ENCODE measurements around the gene IRGQ. TPM values are rescaled to one million over a fixed set of nuclear protein-coding genes. Genes with fewer than 3 reads are reported as not detected.

IRGQ gene
- total RNA-seq, 1 experiment from 2014 or later = 26.5 TPM

GRCh38 chr19:43553656-43554055, 42.3 kb downstream of the IRGQ start:
- CTCF ChIA-PET = interaction anchor here (0.5 to 2.4 kb wide), 7 partner anchors 12 to 109 kb away, joined by 3 to 9 read pairs (median 5); no protein-coding TSS in a partner anchor
- BruUV-seq (replicated peaks) = no TSS peak
- no peak for TF ChIP-seq CTCF (IDR thresholded peaks at IDR 0.05; ENCODE audit: unreplicated experiment)

GRCh38 chr19:43552616-43553015, 43.3 kb downstream of the IRGQ start:
- TF ChIP-seq CTCF (IDR thresholded peaks at IDR 0.05; ENCODE audit: unreplicated experiment) = no peak
- POLR2A ChIA-PET = interaction anchor here (2.1 kb wide), 1 partner anchor 20 kb away, joined by 7 read pairs; the partner anchor contains the start of gene ZNF575
- intact Hi-C loops (cut with micrococcal nuclease) = no loop called here
- H3K4me1 Mint-ChIP-seq (ENCODE audit: insufficient read depth, unreplicated experiment) = no peaks in the 10 kb centered on the region
- H3K9me3 Mint-ChIP-seq (ENCODE audit: unreplicated experiment) = no peaks in the 10 kb centered on the region
- CTCF ChIA-PET = no interaction called here
- no peak overlapping the region for H3K4me3 Mint-ChIP-seq (ENCODE audit: unreplicated experiment)
- H3K27me3 Mint-ChIP-seq (ENCODE audit: insufficient read depth, unreplicated experiment) = no peaks in the 10 kb centered on the region
- H3K27ac Mint-ChIP-seq (ENCODE audit: low read depth, unreplicated experiment) = no peak overlapping the region
- BruUV-seq (replicated peaks) = no TSS peak
- DNase-seq (ENCODE audit: unreplicated experiment) = no peak
- H3K36me3 Mint-ChIP-seq (ENCODE audit: insufficient read depth, unreplicated experiment) = peaks cover 34% of the 10 kb centered on the region

More at GRCh38 chr19:43553656-43554055, 42.3 kb downstream of the IRGQ start:
- Mint-ChIP-seq H3K36me3 (ENCODE audit: insufficient read depth, unreplicated experiment) (peaks cover 44% of the 10 kb centered on the region), H3K4me3 (ENCODE audit: unreplicated experiment) (no peak overlapping the region), H3K27ac (ENCODE audit: low read depth, unreplicated experiment) (no peak overlapping the region), H3K27me3 (ENCODE audit: insufficient read depth, unreplicated experiment) (no peaks in the 10 kb centered on the region), H3K4me1 (ENCODE audit: insufficient read depth, unreplicated experiment) (no peaks in the 10 kb centered on the region), H3K9me3 (ENCODE audit: unreplicated experiment) (no peaks in the 10 kb centered on the region)
- DNase-seq (ENCODE audit: unreplicated experiment) = no peak
- intact Hi-C loops (cut with micrococcal nuclease) = no loop called here
- POLR2A ChIA-PET = interaction anchor here (0.5 to 2.1 kb wide), 3 partner anchors 18 to 70 kb away, joined by 3 to 7 read pairs (median 5); partner anchors contain the start of gene ZNF575

GRCh38 chr19:43552198-43552450, 43.8 kb downstream of the IRGQ start:
- Mint-ChIP-seq H3K4me3 (ENCODE audit: unreplicated experiment) (no peak overlapping the region), H3K27ac (ENCODE audit: low read depth, unreplicated experiment) (no peak overlapping the region), H3K9me3 (ENCODE audit: unreplicated experiment) (no peaks in the 10 kb centered on the region), H3K4me1 (ENCODE audit: insufficient read depth, unreplicated experiment) (no peaks in the 10 kb centered on the region), H3K27me3 (ENCODE audit: insufficient read depth, unreplicated experiment) (no peaks in the 10 kb centered on the region), H3K36me3 (ENCODE audit: insufficient read depth, unreplicated experiment) (peaks cover 29% of the 10 kb centered on the region)
- ChIA-PET CTCF (interaction anchor here (0.9 kb wide), 1 partner anchor 28 kb away, joined by 3 read pairs; no protein-coding TSS in a partner anchor), POLR2A (interaction anchor here (2.1 kb wide), 1 partner anchor 19 kb away, joined by 7 read pairs; the partner anchor contains the start of gene ZNF575)
- no TSS peak for BruUV-seq (replicated peaks)
- intact Hi-C loops (cut with micrococcal nuclease) = no loop called here
- no peak for DNase-seq (ENCODE audit: unreplicated experiment)
- TF ChIP-seq CTCF (IDR thresholded peaks at IDR 0.05; ENCODE audit: unreplicated experiment) = no peak

- Mint-ChIP-seq H3K9me3 (ENCODE audit: unreplicated experiment) (no peaks in the 10 kb centered on the region), H3K4me3 (ENCODE audit: unreplicated experiment) (no peak overlapping the region), H3K27ac (ENCODE audit: low read depth, unreplicated experiment) (no peak overlapping the region), H3K27me3 (ENCODE audit: insufficient read depth, unreplicated experiment) (no peaks in the 10 kb centered on the region), H3K4me1 (ENCODE audit: insufficient read depth, unreplicated experiment) (no peaks in the 10 kb centered on the region), H3K36me3 (ENCODE audit: insufficient read depth, unreplicated experiment) (peaks cover 26% of the 10 kb centered on the region)
- ChIA-PET POLR2A (no interaction called here), CTCF (interaction anchor here (0.9 kb wide), 1 partner anchor 27 kb away, joined by 3 read pairs; no protein-coding TSS in a partner anchor)
- DNase-seq (ENCODE audit: unreplicated experiment) = no peak
- BruUV-seq (replicated peaks) = no TSS peak
- intact Hi-C loops (cut with micrococcal nuclease) = no loop called here
- no peak for TF ChIP-seq CTCF (IDR thresholded peaks at IDR 0.05; ENCODE audit: unreplicated experiment)
Measured at GRCh38 chr19:43551399-43552197, 44.3 kb downstream of the IRGQ start.
